Astrocyte (in vitro differentiated cells and primary cell): ENCODE measurements around the gene ESPNL. TPM values are rescaled to one million over a fixed set of nuclear protein-coding genes. Genes with fewer than 3 reads are reported as not detected.

Source experiments
- DNase-seq: peaks from one replicate; pipeline ENCODE4 v3.0.0-alpha.2; 2010; ENCODE audit warnings: low read depth
- FAIRE-seq: peaks from 2 replicates; lab custom pipeline; 2011; peaks lifted over from hg19 to GRCh38; lab: Jason Lieb, UNC
- H2AFZ ChIP-seq: 2 replicates; pipeline ENCODE4 v1.6.0; 2012; ENCODE audit warnings: low read depth, low read length, inconsistent platforms
- H3K27ac ChIP-seq: 2 replicates; pipeline ENCODE4 v1.5.1; 2011; ENCODE audit warnings: low read depth, low read length, inconsistent platforms
- H3K27me3 ChIP-seq: 2 replicates; pipeline ENCODE4 v1.6.0; 2011; ENCODE audit warnings: low read length, inconsistent platforms; ENCODE audit not compliant: insufficient read depth
- H3K36me3 ChIP-seq: 2 replicates; pipeline ENCODE4 v1.5.1; 2011; ENCODE audit warnings: low read length, inconsistent platforms; ENCODE audit not compliant: insufficient read depth
- H3K4me1 ChIP-seq: 2 replicates; pipeline ENCODE4 v1.5.1; 2011; ENCODE audit warnings: low read length, inconsistent platforms; ENCODE audit not compliant: insufficient read depth
- H3K4me2 ChIP-seq: 2 replicates; pipeline ENCODE4 v1.6.0; 2012; ENCODE audit warnings: low read length, inconsistent platforms
- H3K4me3 ChIP-seq: 2 replicates; pipeline ENCODE4 v1.5.1; 2011; ENCODE audit warnings: low read depth, mild to moderate bottlenecking, low read length, inconsistent platforms; ENCODE audit not compliant: insufficient read depth
- H3K79me2 ChIP-seq: 2 replicates; pipeline ENCODE4 v1.6.0; 2012; ENCODE audit warnings: mild to moderate bottlenecking, low read length, inconsistent platforms; ENCODE audit not compliant: insufficient read depth
- H3K9ac ChIP-seq: 2 replicates; pipeline ENCODE4 v1.6.0; 2012; ENCODE audit warnings: mild to moderate bottlenecking, low read length, inconsistent platforms
- H3K9me3 ChIP-seq: 2 replicates; pipeline ENCODE4 v1.5.1; 2012; ENCODE audit warnings: low read depth, mild to moderate bottlenecking, low read length, inconsistent platforms; ENCODE audit not compliant: insufficient read depth
- H4K20me1 ChIP-seq: 2 replicates; pipeline ENCODE4 v1.6.0; 2012; ENCODE audit warnings: low read length, inconsistent platforms; ENCODE audit not compliant: insufficient read depth
- H3K27ac Mint-ChIP-seq: one replicate; pipeline ENCODE4 v1.8.0; 2021; ENCODE audit warnings: mild to moderate bottlenecking, mixed read lengths; ENCODE audit not compliant: unreplicated experiment
- H3K27me3 Mint-ChIP-seq: one replicate; pipeline ENCODE4 v1.8.0; 2021; ENCODE audit warnings: low read depth, mixed read lengths; ENCODE audit not compliant: unreplicated experiment
- H3K36me3 Mint-ChIP-seq: one replicate; pipeline ENCODE4 v1.8.0; 2021; ENCODE audit warnings: low read depth, mixed read lengths; ENCODE audit not compliant: unreplicated experiment
- H3K4me1 Mint-ChIP-seq: one replicate; pipeline ENCODE4 v1.8.0; 2021; ENCODE audit warnings: low read depth, mixed read lengths; ENCODE audit not compliant: unreplicated experiment
- H3K4me3 Mint-ChIP-seq: one replicate; pipeline ENCODE4 v1.8.0; 2021; ENCODE audit warnings: mild to moderate bottlenecking, moderate library complexity, mixed read lengths; ENCODE audit not compliant: unreplicated experiment
- H3K9me3 Mint-ChIP-seq: one replicate; pipeline ENCODE4 v1.8.0; 2021; ENCODE audit warnings: mild to moderate bottlenecking, mixed read lengths; ENCODE audit not compliant: unreplicated experiment
- CTCF ChIP-seq: IDR thresholded peaks from 2 replicates; pipeline ENCODE4 v1.5.1; 2011; ENCODE audit warnings: low read depth, mild to moderate bottlenecking, inconsistent platforms, low read length, moderate library complexity; ENCODE audit not compliant: insufficient read depth
- EZH2 ChIP-seq: IDR thresholded peaks from 2 replicates; pipeline ENCODE4 v1.6.1; 2012; ENCODE audit warnings: mild to moderate bottlenecking, low read length, inconsistent platforms; ENCODE audit not compliant: insufficient read depth
- total RNA-seq: library from RNA; stranded (reverse); gene quantifications from 2 replicates; pipeline ENCODE4 v1.2.1, GENCODE V29; 2021

The ESPNL gene
- total RNA-seq, 1 donor from 2014 or later, result not detected

- peaks cover 26% of the 10 kb centered on the region for H3K4me1 Mint-ChIP-seq
- H3K4me3 ChIP-seq, result peak overlapping the region; percentile 33
These were observed 68.3 kb downstream of the ESPNL start for GRCh38 chr2:238168196-238169047.

GRCh38 chr2:238169048-238169707 is 69.0 kb downstream of the ESPNL start:
- FAIRE-seq, result peak; percentile 92
- H3K36me3 ChIP-seq, result peaks cover 22% of the 10 kb centered on the region
- H4K20me1 ChIP-seq, result no peaks in the 10 kb centered on the region
- H3K4me2 ChIP-seq, result peak overlapping the region; percentile 81
- H3K27me3 Mint-ChIP-seq, result peaks cover 10% of the 10 kb centered on the region
- H3K9ac ChIP-seq, result peak overlapping the region; percentile 81
- no peaks in the 10 kb centered on the region for H3K9me3 Mint-ChIP-seq
- peak overlapping the region; percentile 33 for H3K4me3 ChIP-seq
- H3K4me1 Mint-ChIP-seq, result peaks cover 26% of the 10 kb centered on the region
- peaks cover 5% of the 10 kb centered on the region for H3K79me2 ChIP-seq
- peak overlapping the region; percentile 98 for H3K27ac ChIP-seq
- H3K27me3 ChIP-seq, result no peaks in the 10 kb centered on the region
- H3K4me3 Mint-ChIP-seq, result peak overlapping the region; percentile 77
- no peak overlapping the region for H2AFZ ChIP-seq
- H3K27ac Mint-ChIP-seq, result peak overlapping the region; percentile 98
- peaks cover 38% of the 10 kb centered on the region for H3K4me1 ChIP-seq
- peaks cover 21% of the 10 kb centered on the region for H3K36me3 Mint-ChIP-seq
- H3K9me3 ChIP-seq, result no peaks in the 10 kb centered on the region
- TF ChIP-seq CTCF (no peak), EZH2 (no peak)
- DNase-seq, result peak; percentile 92

More at GRCh38 chr2:238168196-238169047, 68.3 kb downstream of the ESPNL start:
- Histone ChIP-seq H3K9ac (peak overlapping the region; percentile 81), H3K4me2 (peak overlapping the region; percentile 81), H2AFZ (no peak overlapping the region), H3K27me3 (no peaks in the 10 kb centered on the region), H3K9me3 (no peaks in the 10 kb centered on the region), H3K79me2 (peaks cover 5% of the 10 kb centered on the region), H3K36me3 (peaks cover 15% of the 10 kb centered on the region), H4K20me1 (no peaks in the 10 kb centered on the region), H3K4me1 (peaks cover 44% of the 10 kb centered on the region), H3K27ac (peak overlapping the region; percentile 98)
- Mint-ChIP-seq H3K27ac (peak overlapping the region; percentile 98), H3K27me3 (peaks cover 10% of the 10 kb centered on the region), H3K36me3 (peaks cover 21% of the 10 kb centered on the region), H3K9me3 (no peaks in the 10 kb centered on the region), H3K4me3 (peak overlapping the region; percentile 29)
- FAIRE-seq (no peak), DNase-seq (no peak)
- TF ChIP-seq CTCF, result no peak
- no peak for TF ChIP-seq EZH2
